Left ventricle myocardium inferior (tissue), 1 donor: ENCODE results near the gene MYT1. TPM values are rescaled to one million over a fixed set of nuclear protein-coding genes. Genes with fewer than 3 reads are reported as not detected.
"Not testable (repeated sequence)": the region's sequence is repeated elsewhere in the genome, so short reads cannot be mapped to it uniquely, and the experiment has no call there.

Experiments used
- DNase-seq: peaks from one replicate; pipeline ENCODE4 v3.0.0-alpha.2; 2020
- H3K27ac ChIP-seq: fragments of 200-600 bp; replicated peaks from 2 replicates; pipeline ENCODE4 v1.8.0; 2021
- H3K27me3 ChIP-seq: fragments of 200-600 bp; 2 replicates; pipeline ENCODE4 v1.8.0; 2021; ENCODE audit warnings: low read depth
- H3K36me3 ChIP-seq: fragments of 200-600 bp; 2 replicates; pipeline ENCODE4 v1.8.0; 2021
- H3K4me1 ChIP-seq: fragments of 200-600 bp; 2 replicates; pipeline ENCODE4 v1.8.0; 2021
- H3K4me3 ChIP-seq: fragments of 200-600 bp; 2 replicates; pipeline ENCODE4 v1.8.0; 2021; ENCODE audit warnings: mild to moderate bottlenecking, moderate library complexity
- H3K9me3 ChIP-seq: fragments of 200-600 bp; replicated peaks from 2 replicates; pipeline ENCODE4 v1.8.0; 2021
- intact Hi-C: fragments of 100-400 bp; cut with micrococcal nuclease; formaldehyde crosslinking; loops from one replicate; pipeline ENCODE4 v1.11.0; 2022
- total RNA-seq: library from RNA; stranded (reverse); fragmentation: NEBNext Ultra II Directional; extraction: Animal tissue kit (Norgen Biotek cat#: 25700); gene quantifications from one replicate; pipeline ENCODE4 v1.2.1, GENCODE V29; 2021
- TF ChIP-seq, protein P1 (sequence below): fragments of 200-600 bp; IDR thresholded peaks from 2 replicates; pipeline ENCODE4 v1.8.0; 2021; ENCODE audit warnings: antibody characterized with exemption, mild to moderate bottlenecking, borderline replicate concordance
- donor health status: DM: no; HTN: yes; CAD: no; lungs with severe emphysema.

Gene MYT1
- total RNA-seq, 1 donor from 2014 or later, result 0.11 TPM

DNA sequence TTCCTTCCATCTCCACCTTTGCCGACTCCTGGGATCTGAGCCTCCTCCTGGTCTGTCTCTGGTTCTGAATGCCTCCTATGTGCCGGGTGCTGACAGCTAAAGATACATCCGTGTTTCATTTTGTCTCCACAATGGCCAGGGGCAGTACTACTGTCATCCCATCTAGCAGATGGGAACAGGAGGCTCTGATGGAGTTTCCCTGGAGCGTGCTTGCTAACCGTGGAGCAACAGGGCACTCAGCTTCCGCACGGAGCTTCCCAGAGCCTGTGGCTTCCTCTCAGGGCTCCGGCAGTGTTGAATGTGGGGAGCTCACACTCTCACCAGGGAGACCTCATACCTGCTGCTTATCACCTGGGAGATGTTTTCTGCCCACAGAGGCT lies 45.0 kb upstream of the MYT1 start:
- DNase-seq, result no peak
- no peak overlapping the region for H3K4me3 ChIP-seq
- H3K36me3 ChIP-seq, result no peaks in the 10 kb centered on the region
- H3K27ac ChIP-seq, result no peak overlapping the region
- TF ChIP-seq, protein P1, sequence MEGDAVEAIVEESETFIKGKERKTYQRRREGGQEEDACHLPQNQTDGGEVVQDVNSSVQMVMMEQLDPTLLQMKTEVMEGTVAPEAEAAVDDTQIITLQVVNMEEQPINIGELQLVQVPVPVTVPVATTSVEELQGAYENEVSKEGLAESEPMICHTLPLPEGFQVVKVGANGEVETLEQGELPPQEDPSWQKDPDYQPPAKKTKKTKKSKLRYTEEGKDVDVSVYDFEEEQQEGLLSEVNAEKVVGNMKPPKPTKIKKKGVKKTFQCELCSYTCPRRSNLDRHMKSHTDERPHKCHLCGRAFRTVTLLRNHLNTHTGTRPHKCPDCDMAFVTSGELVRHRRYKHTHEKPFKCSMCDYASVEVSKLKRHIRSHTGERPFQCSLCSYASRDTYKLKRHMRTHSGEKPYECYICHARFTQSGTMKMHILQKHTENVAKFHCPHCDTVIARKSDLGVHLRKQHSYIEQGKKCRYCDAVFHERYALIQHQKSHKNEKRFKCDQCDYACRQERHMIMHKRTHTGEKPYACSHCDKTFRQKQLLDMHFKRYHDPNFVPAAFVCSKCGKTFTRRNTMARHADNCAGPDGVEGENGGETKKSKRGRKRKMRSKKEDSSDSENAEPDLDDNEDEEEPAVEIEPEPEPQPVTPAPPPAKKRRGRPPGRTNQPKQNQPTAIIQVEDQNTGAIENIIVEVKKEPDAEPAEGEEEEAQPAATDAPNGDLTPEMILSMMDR, result no peak
- intact Hi-C loops, result no loop called here
- H3K4me1 ChIP-seq, result no peaks in the 10 kb centered on the region
- H3K27me3 ChIP-seq, result peaks cover 28% of the 10 kb centered on the region
- no peaks in the 10 kb centered on the region for H3K9me3 ChIP-seq

DNA sequence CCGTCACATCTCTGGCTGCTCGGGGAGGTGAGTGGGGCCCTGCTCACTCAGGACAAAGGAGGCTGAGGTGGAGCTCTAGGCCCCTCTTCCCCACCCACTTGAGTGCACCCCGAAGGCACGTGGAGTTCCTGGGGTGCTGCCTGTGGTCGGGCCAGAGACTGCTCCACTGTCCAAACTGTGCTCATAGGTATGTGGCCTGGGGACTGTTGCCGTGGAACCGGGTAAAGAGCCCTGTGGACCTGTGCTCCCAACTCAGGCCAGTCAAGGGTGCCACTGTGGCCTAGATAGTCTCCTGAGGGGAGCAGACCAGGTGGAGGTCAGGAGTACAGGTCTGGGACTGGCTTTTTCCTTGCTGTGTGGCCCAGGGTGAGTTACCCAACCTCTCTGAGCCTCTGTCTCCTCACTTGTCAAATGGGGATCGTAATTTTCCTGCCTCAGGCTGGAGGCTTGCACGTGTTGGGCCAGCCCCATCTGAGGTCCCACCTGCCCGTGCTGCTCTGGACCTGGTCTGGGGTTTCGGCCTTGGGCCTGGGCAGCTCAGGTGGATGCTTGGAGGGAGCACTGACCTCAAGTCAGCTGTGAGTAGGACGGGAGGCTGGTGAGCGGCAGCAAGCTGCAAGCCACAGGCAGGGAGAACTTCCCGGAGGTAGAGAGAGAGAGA lies 44.4 kb upstream of the MYT1 start:
- Histone ChIP-seq H3K9me3 (no peaks in the 10 kb centered on the region), H3K27ac (no peak overlapping the region), H3K27me3 (peaks cover 33% of the 10 kb centered on the region), H3K4me1 (no peaks in the 10 kb centered on the region), H3K4me3 (peak overlapping the region; percentile 29), H3K36me3 (no peaks in the 10 kb centered on the region)
- DNase-seq, result no peak
- intact Hi-C loops, result no loop called here
- TF ChIP-seq, protein P1, result no peak

DNA sequence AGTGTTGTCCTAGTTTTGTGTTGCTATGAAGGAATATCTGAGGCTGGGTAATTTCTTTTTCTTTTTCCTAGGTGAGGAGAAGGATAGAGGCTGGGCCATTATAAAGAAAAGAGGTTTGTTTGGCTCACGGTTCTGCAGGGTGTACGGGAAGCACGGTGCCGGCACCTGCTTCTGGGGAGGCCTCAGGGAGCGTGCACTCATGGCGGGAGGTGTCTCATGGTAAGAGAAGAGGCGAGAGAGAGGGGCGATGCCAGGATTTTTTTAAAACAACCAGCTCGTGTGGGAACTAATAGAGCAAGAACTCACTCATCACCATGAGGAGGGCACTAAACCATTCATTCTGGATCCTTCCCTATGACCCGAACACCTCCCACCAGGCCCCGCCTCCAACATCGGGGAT lies 42.7 kb upstream of the MYT1 start:
- intact Hi-C loops, result no loop called here
- DNase-seq, result no peak
- no peak overlapping the region for H3K4me3 ChIP-seq
- H3K36me3 ChIP-seq, result no peaks in the 10 kb centered on the region
- H3K27ac ChIP-seq, result no peak overlapping the region
- TF ChIP-seq, protein P1, result no peak
- no peaks in the 10 kb centered on the region for H3K9me3 ChIP-seq
- H3K27me3 ChIP-seq, result peaks cover 40% of the 10 kb centered on the region
- H3K4me1 ChIP-seq, result no peaks in the 10 kb centered on the region

DNA sequence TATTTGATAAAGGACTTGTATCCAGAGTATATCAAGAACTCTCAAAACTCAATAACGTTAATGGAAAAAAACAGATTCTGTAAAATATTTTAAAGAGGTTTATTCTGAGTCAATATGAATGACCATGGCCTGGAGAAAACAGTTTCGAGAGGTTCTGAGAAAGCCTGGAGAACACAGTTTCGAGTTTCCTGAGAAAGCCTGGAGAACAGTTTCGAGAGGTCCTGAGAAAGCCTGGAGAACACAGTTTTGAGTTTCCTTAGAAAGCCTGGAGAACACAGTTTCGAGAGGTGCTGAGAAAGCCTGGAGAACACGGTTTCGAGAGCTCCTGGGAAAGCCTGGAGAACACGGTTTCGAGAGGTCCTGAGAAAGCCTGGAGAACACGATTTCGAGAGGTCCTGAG lies 41.3 kb upstream of the MYT1 start:
- H3K9me3 ChIP-seq, H3K27ac ChIP-seq, DNase-seq, H3K4me1 ChIP-seq, intact Hi-C loops, H3K4me3 ChIP-seq, H3K36me3 ChIP-seq: not testable (repeated sequence)
- peaks cover 42% of the 10 kb centered on the region for H3K27me3 ChIP-seq

DNA sequence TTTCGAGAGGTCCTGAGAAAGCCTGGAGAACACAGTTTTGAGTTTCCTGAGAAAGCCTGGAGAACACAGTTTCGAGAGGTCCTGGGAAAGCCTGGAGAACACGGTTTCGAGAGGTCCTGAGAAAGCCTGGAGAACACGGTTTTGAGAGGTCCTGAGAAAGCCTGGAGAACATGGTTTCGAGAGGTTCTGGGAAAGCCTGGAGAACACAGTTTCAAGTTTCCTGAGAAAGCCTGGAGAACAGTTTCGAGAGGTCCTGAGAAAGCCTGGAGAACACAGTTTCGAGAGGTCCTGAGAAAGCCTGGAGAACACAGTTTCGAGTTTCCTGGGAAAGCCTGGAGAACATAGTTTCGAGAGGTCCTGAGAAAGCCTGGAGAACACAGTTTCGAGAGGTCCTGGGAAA lies 40.7 kb upstream of the MYT1 start:
- H3K4me3 ChIP-seq, H3K36me3 ChIP-seq, H3K9me3 ChIP-seq, H3K27ac ChIP-seq, H3K4me1 ChIP-seq, intact Hi-C loops, DNase-seq: not testable (repeated sequence)
- H3K27me3 ChIP-seq, result peaks cover 48% of the 10 kb centered on the region

DNA sequence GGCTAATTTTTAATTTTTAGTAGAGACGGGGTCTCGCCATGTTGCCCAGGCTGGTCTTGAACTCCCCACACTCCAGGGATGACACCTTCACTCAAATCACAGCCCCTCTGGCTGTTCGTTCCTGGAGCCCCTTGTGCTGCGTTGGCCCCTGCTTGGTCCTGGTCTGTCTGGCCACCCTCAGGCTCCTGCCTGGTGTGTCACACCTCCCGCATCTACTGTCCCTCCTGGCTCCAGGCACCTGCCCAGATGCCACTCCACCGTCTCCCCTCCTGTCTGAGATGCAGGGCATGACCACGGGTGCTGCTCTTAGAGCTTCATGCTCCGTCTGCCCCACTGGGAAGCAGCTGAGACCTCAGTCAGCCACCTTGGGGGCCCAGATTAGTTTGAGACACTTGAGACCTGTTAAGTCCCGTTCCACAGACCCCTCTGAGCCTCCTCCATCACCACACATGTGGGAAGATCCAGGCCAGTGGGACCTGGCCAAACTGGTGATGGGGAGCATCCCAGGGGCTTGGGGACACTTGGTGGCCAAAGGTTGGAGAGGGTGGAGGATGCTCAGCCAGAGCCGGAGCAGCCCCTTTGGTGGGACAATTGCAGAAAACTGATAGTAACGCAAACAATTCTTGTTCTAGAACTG lies 35.0 kb upstream of the MYT1 start:
- H3K4me1 ChIP-seq, result no peaks in the 10 kb centered on the region
- H3K9me3 ChIP-seq, result no peaks in the 10 kb centered on the region
- TF ChIP-seq, protein P1, result no peak
- no peak overlapping the region for H3K27ac ChIP-seq
- H3K36me3 ChIP-seq, result no peaks in the 10 kb centered on the region
- peaks cover 51% of the 10 kb centered on the region for H3K27me3 ChIP-seq
- DNase-seq, result no peak
- intact Hi-C loops, result no loop called here
- H3K4me3 ChIP-seq, result no peak overlapping the region
